Kidney (tissue), 14 donors: ENCODE data around the gene PRRG3. TPM values are rescaled to one million over a fixed set of nuclear protein-coding genes. Genes with fewer than 3 reads are reported as not detected.

ENCODE experiments used
- DNase-seq, 5 donors: peaks; one replicate each; pipeline ENCODE4 v3.0.0-alpha.2; 2013 to 2020
- FAIRE-seq: peaks from 2 replicates; lab custom pipeline; 2012; peaks lifted over from hg19 to GRCh38; lab: Jason Lieb, UNC
- H3K27ac ChIP-seq, 2 donors: one replicate each; pipeline ENCODE4 v1.7.0; 2013; ENCODE audit warnings: low read depth in 2 of 2, low read length in 2 of 2, inconsistent platforms in 1 of 2
- H3K27me3 ChIP-seq: one replicate; pipeline ENCODE4 v1.7.1; 2013; ENCODE audit warnings: low read length, inconsistent platforms; ENCODE audit not compliant: control insufficient read depth, insufficient read depth
- H3K36me3 ChIP-seq, 3 donors: one replicate each; pipeline versions ENCODE4 v1.7.0 to v1.7.1; 2013; ENCODE audit warnings: low read length in 3 of 3, control low read depth in 1 of 3, inconsistent platforms in 1 of 3; ENCODE audit not compliant: insufficient read depth in 3 of 3, control insufficient read depth in 2 of 3
- H3K4me1 ChIP-seq, 3 donors: one replicate each; pipeline versions ENCODE4 v1.7.0 to v1.7.1; 2013; ENCODE audit warnings: low read length in 3 of 3, inconsistent platforms in 1 of 3, low read depth in 1 of 3; ENCODE audit not compliant: control insufficient read depth in 2 of 3, insufficient read depth in 2 of 3
- H3K4me3 ChIP-seq, 3 donors: one replicate each; pipeline versions ENCODE4 v1.7.0 to v1.8.1; 2013; ENCODE audit warnings: low read length in 3 of 3, control low read depth in 1 of 3, inconsistent platforms in 1 of 3
- H3K9ac ChIP-seq, 3 donors: one replicate each; pipeline versions ENCODE4 v1.7.0 to v1.7.1; 2013; ENCODE audit warnings: low read length in 3 of 3, control low read depth in 1 of 3, inconsistent platforms in 1 of 3
- H3K9me3 ChIP-seq, 3 donors: one replicate each; pipeline versions ENCODE4 v1.7.0 to v1.7.1; 2013; ENCODE audit warnings: low read length in 3 of 3, control low read depth in 1 of 3, inconsistent platforms in 1 of 3; ENCODE audit not compliant: control insufficient read depth in 2 of 3, insufficient read depth in 1 of 3
- CTCF ChIP-seq: IDR thresholded peaks from 3 replicates; pipeline ENCODE4 v1.5.1; 2012; ENCODE audit warnings: mild to moderate bottlenecking, moderate library complexity, borderline replicate concordance; ENCODE audit not compliant: insufficient read depth; ENCODE audit errors: extremely low read depth
- intact Hi-C: fragments of 100-400 bp; cut with DNase I; formaldehyde crosslinking; loops from one replicate; pipeline ENCODE4 v1.11.1; 2022
- polyA plus RNA-seq: library from polyadenylated mRNA; stranded (reverse); fragments of 350-450 nt; fragmentation: Illumina TruSeq; extraction: RNeasy Lipid Tissue Mini Kit (QIAGEN cat#74804); gene quantifications from one replicate; pipeline ENCODE4 v1.2.3, GENCODE V29; 2014; ENCODE audit warnings: low read depth, low replicate concordance; ENCODE audit not compliant: insufficient read depth
- total RNA-seq: library from RNA; stranded (reverse); fragmentation: NEBNext Ultra II Directional; extraction: Animal tissue kit (Norgen Biotek cat#: 25700); gene quantifications from one replicate; pipeline ENCODE4 v1.2.1, GENCODE V29; 2021
- donor health status: control.
- donor health status: control.
- donor health status: control.
- donor health status: control.
- donor health status: control.
- donor health status: DM: yes; HTN: yes; CAD: no.
- donor health status: Normal renal cell carcinoma (clear cell type).

The PRRG3 gene
- total and polyA plus RNA-seq, 2 donors from 2014 or later, result 0.24 to 0.44 TPM

GRCh38 chrX:151725338-151725614 lies 30.0 kb downstream of the PRRG3 start:
- no peaks in the 10 kb centered on the region for H3K9me3 ChIP-seq
- DNase-seq (peak in 1 of 5 donors; percentile 15), FAIRE-seq (no peak)
- no peaks in the 10 kb centered on the region for H3K36me3 ChIP-seq
- no peak for TF ChIP-seq CTCF
- H3K4me1 ChIP-seq, result no peaks in the 10 kb centered on the region
- intact Hi-C loops, result no loop called here
- no peak overlapping the region for H3K27ac ChIP-seq
- H3K4me3 ChIP-seq, result no peak overlapping the region
- no peaks in the 10 kb centered on the region for H3K27me3 ChIP-seq
- H3K9ac ChIP-seq, result no peak overlapping the region

GRCh38 chrX:151726751-151727150 lies 31.5 kb downstream of the PRRG3 start:
- Histone ChIP-seq H3K36me3 (no peaks in the 10 kb centered on the region), H3K4me1 (no peaks in the 10 kb centered on the region), H3K9ac (no peak overlapping the region), H3K27ac (no peak overlapping the region), H3K9me3 (no peaks in the 10 kb centered on the region), H3K27me3 (no peaks in the 10 kb centered on the region), H3K4me3 (no peak overlapping the region)
- intact Hi-C loops, result no loop called here
- no peak for TF ChIP-seq CTCF
- DNase-seq, result peak in 1 of 5 donors; percentile 49
- FAIRE-seq, result no peak

GRCh38 chrX:151727346-151727745 lies 32.1 kb downstream of the PRRG3 start:
- Histone ChIP-seq H3K9me3 (no peaks in the 10 kb centered on the region), H3K36me3 (no peaks in the 10 kb centered on the region), H3K4me1 (no peaks in the 10 kb centered on the region), H3K4me3 (no peak overlapping the region), H3K27me3 (no peaks in the 10 kb centered on the region), H3K27ac (no peak overlapping the region), H3K9ac (no peak overlapping the region)
- peak in 1 of 5 donors; percentile 35 for DNase-seq
- intact Hi-C loops, result no loop called here
- TF ChIP-seq CTCF, result no peak
- no peak for FAIRE-seq

GRCh38 chrX:151729056-151729725 lies 33.9 kb downstream of the PRRG3 start:
- H3K4me3 ChIP-seq, result no peak overlapping the region
- TF ChIP-seq CTCF, result no peak
- H3K9ac ChIP-seq, result no peak overlapping the region
- H3K36me3 ChIP-seq, result no peaks in the 10 kb centered on the region
- intact Hi-C loops, result no loop called here
- no peaks in the 10 kb centered on the region for H3K9me3 ChIP-seq
- no peaks in the 10 kb centered on the region for H3K4me1 ChIP-seq
- H3K27me3 ChIP-seq, result no peaks in the 10 kb centered on the region
- no peak for FAIRE-seq
- peak in 1 of 5 donors; percentile 33 for DNase-seq
- H3K27ac ChIP-seq, result no peak overlapping the region
